ENCODE results near the gene TMEM144. TPM values are rescaled to one million over a fixed set of nuclear protein-coding genes. Genes with fewer than 3 reads are reported as not detected.

The TMEM144 gene
- total RNA-seq, 4 donors from 2014 or later = 3.8 to 9.7 (median 5.0) TPM

GRCh38 chr4:158164768-158165213, 45.5 kb upstream of the TMEM144 start:
- no peaks in the 10 kb centered on the region for H3K9me3 ChIP-seq
- intact Hi-C loops (cut with DNase I; ENCODE audit: low total_unique reads) = no loop called here
- peak overlapping the region; percentile 10 to 47 for H3K4me3 ChIP-seq
- peaks cover 0 to 17% of the 10 kb centered on the region in 2 donors for H3K4me1 ChIP-seq
- H3K36me3 ChIP-seq = no peaks in the 10 kb centered on the region
- no peak for DNase-seq
- TF ChIP-seq POLR2A (IDR thresholded peaks at IDR 0.05) (no peak), CTCF (IDR thresholded peaks at IDR 0.05) (no peak)
- H3K27me3 ChIP-seq = no peaks in the 10 kb centered on the region
- peak overlapping the region; percentile 90 to 97 for H3K27ac ChIP-seq

DNA sequence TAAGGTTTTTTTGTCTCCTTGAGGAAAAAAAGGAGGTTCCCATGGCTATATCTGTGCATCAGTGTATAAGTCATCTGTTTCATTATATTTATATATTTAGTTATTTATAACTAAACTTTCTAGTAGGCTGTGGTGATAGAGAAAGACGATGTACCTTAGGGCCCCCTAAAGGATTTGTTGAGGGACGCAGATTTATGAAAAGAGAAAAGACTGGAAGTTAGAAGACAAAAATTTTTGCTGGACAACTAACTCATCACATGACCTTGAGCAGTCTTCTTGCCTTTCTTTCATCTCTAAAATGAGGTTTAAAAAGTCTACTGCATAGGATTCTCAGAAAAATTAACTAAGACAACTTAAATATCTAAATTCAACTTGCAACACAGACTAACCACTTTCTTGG, 43.6 kb upstream of the TMEM144 start:
- H3K27me3 ChIP-seq = no peaks in the 10 kb centered on the region
- peak overlapping the region; percentile 90 to 97 for H3K27ac ChIP-seq
- intact Hi-C loops (cut with DNase I; ENCODE audit: low total_unique reads) = no loop called here
- no peaks in the 10 kb centered on the region for H3K9me3 ChIP-seq
- DNase-seq = no peak
- H3K4me3 ChIP-seq = peak overlapping the region; percentile 47 to 60
- H3K36me3 ChIP-seq = no peaks in the 10 kb centered on the region
- H3K4me1 ChIP-seq = peaks cover 0 to 17% of the 10 kb centered on the region in 2 donors
- TF ChIP-seq CTCF (IDR thresholded peaks at IDR 0.05) (peak in 1 of 4 experiments; percentile 9), POLR2A (IDR thresholded peaks at IDR 0.05) (no peak)

- H3K27ac ChIP-seq = peak overlapping the region; percentile 90 to 97
- H3K4me1 ChIP-seq = peaks cover 0 to 7% of the 10 kb centered on the region in 2 donors
- peak overlapping the region; percentile 47 to 60 for H3K4me3 ChIP-seq
- no peaks in the 10 kb centered on the region for H3K36me3 ChIP-seq
- no peak for DNase-seq
- no peaks in the 10 kb centered on the region for H3K9me3 ChIP-seq
- no peak for TF ChIP-seq CTCF (IDR thresholded peaks at IDR 0.05)
- no peak for TF ChIP-seq POLR2A (IDR thresholded peaks at IDR 0.05)
- H3K27me3 ChIP-seq = no peaks in the 10 kb centered on the region
- intact Hi-C loops (cut with DNase I; ENCODE audit: low total_unique reads) = no loop called here
Measured at GRCh38 chr4:158168606-158169005, 41.7 kb upstream of the TMEM144 start.

GRCh38 chr4:158169506-158169905, 40.8 kb upstream of the TMEM144 start:
- TF ChIP-seq CTCF (IDR thresholded peaks at IDR 0.05) = no peak
- intact Hi-C loops (cut with DNase I; ENCODE audit: low total_unique reads) = no loop called here
- peak overlapping the region; percentile 90 to 97 for H3K27ac ChIP-seq
- no peak for DNase-seq
- H3K9me3 ChIP-seq = no peaks in the 10 kb centered on the region
- no peaks in the 10 kb centered on the region for H3K36me3 ChIP-seq
- H3K4me3 ChIP-seq = peak overlapping the region; percentile 47 to 60
- peaks cover 0 to 7% of the 10 kb centered on the region in 2 donors for H3K4me1 ChIP-seq
- no peaks in the 10 kb centered on the region for H3K27me3 ChIP-seq

DNA sequence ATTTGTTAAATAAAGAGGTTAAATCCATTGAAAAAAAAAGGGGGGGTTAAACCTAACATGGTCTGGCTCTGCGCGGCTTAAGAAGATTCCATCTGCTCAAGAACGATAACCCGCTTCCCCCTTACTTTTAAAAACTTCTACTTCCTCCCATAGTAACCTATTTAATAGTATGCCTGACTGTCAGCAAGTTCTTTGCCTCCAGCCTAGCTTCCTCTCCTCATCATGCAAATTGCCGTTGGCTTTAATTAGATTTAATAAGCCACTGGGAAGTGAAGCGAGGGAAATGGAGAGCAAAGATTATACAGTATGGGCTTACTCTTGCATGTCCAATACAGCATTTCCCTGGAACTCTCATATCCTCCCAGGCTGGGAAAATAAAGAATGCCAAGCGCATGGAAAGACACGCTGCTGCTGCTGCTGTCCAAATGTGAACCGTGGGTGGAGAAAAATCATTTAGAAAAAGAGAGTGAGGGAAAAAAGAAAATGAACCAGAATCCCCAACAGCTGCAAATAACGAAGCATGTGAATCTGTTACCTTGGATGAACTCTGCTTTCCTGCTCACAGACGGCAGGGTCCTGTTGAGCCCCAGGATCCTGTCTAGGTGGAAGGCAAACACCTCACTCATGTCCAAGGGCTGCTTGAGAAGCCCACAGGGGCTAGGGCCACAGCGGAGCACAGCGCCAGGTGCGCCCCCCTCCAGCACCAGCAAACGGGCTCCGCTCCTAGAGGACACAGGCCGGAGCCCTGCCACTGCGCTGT, 40.2 kb upstream of the TMEM144 start:
- Histone ChIP-seq H3K27me3 (no peaks in the 10 kb centered on the region), H3K36me3 (no peaks in the 10 kb centered on the region), H3K9me3 (no peaks in the 10 kb centered on the region), H3K4me3 (peak overlapping the region; percentile 47 to 60), H3K4me1 (peaks cover 0 to 7% of the 10 kb centered on the region in 2 donors), H3K27ac (peak overlapping the region; percentile 90 to 97)
- intact Hi-C loops (cut with DNase I; ENCODE audit: low total_unique reads) = loop anchor here (5.0 kb wide), 1 partner anchor 173 kb away; no protein-coding TSS in a partner anchor
- DNase-seq = no peak
- TF ChIP-seq POLR2A (IDR thresholded peaks at IDR 0.05) = peak in 1 of 2 donors; percentile 27
- TF ChIP-seq CTCF (IDR thresholded peaks at IDR 0.05) = no peak
